ENCODE data around the gene ZIC2. TPM values are rescaled to one million over a fixed set of nuclear protein-coding genes. Genes with fewer than 3 reads are reported as not detected.

Gene ZIC2
- 48.6 and 55.3 TPM in 2 replicates for total RNA-seq
- long read RNA-seq, partial matches to known transcripts = 0 of 2 reads
- long read RNA-seq, other reads (novel, unspliced or antisense) = 2 of 2 reads

DNA sequence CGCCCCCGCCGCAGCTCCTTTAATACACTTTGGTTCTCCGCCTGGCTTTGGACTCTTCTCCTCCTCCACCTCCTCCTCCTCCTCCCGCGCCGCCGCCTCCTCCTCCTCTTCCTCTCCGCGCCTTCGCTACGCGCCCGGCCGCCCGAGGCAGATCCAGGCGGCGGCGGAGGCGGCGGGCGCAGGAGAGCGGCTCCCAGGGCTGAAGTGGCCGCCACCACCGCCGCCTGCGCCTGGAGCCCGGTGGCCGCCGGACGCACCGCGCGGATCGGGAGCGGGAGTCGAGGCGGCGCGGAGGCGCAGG is at the start of gene ZIC2:
Gene ZIC2, plus strand, starts transcription at position 50 of the 301 bp plus-strand sequence. CDS start 281 bp downstream, outside the sequence.
- H3K4me3 Mint-ChIP-seq = peak within 1 kb of the TSS; percentile 93
- H3K9me3 Mint-ChIP-seq = no peaks in the 10 kb centered on the region
- H3K27me3 Mint-ChIP-seq (ENCODE audit: low read depth) = peaks cover 75% of the 10 kb centered on the region
- DNase-seq (ENCODE audit: low read depth, low spot score) = no peak
- peaks cover 12% of the 10 kb centered on the region for H3K36me3 Mint-ChIP-seq (ENCODE audit: low read depth)
- H3K4me1 Mint-ChIP-seq = peaks cover 45% of the 10 kb centered on the region
- TF ChIP-seq, protein P1, sequence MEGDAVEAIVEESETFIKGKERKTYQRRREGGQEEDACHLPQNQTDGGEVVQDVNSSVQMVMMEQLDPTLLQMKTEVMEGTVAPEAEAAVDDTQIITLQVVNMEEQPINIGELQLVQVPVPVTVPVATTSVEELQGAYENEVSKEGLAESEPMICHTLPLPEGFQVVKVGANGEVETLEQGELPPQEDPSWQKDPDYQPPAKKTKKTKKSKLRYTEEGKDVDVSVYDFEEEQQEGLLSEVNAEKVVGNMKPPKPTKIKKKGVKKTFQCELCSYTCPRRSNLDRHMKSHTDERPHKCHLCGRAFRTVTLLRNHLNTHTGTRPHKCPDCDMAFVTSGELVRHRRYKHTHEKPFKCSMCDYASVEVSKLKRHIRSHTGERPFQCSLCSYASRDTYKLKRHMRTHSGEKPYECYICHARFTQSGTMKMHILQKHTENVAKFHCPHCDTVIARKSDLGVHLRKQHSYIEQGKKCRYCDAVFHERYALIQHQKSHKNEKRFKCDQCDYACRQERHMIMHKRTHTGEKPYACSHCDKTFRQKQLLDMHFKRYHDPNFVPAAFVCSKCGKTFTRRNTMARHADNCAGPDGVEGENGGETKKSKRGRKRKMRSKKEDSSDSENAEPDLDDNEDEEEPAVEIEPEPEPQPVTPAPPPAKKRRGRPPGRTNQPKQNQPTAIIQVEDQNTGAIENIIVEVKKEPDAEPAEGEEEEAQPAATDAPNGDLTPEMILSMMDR (conservative IDR thresholded peaks at IDR 0.05) = no peak
- H3K27ac Mint-ChIP-seq (ENCODE audit: unreplicated experiment) = no peak within 1 kb of the TSS

DNA sequence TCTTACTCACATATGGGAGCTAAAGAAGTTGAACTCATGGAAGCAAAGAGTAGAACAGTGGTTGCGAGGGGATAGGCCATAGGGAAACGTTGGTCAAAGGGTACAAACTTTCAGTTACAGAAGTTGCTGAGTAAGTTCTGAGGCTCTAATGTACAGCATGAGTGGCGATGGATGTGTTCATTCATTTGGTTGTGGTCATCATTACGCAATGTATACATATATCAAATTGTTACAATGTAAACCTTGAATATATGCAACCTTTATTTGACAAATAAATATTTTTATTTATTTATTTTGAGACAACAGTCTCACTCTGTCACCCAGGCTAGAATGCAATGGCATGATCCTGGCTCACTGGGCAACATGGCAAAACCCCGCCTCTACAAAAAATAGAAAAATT is 48.7 kb upstream of the ZIC2 start:
- Mint-ChIP-seq H3K4me3 (no peak overlapping the region), H3K4me1 (peaks cover 4% of the 10 kb centered on the region), H3K27ac (ENCODE audit: unreplicated experiment) (no peak overlapping the region), H3K9me3 (no peaks in the 10 kb centered on the region), H3K27me3 (ENCODE audit: low read depth) (peaks cover 34% of the 10 kb centered on the region), H3K36me3 (ENCODE audit: low read depth) (no peaks in the 10 kb centered on the region)
- DNase-seq (ENCODE audit: low read depth, low spot score) = no peak
- TF ChIP-seq, protein P1 (conservative IDR thresholded peaks at IDR 0.05) = no peak

DNA sequence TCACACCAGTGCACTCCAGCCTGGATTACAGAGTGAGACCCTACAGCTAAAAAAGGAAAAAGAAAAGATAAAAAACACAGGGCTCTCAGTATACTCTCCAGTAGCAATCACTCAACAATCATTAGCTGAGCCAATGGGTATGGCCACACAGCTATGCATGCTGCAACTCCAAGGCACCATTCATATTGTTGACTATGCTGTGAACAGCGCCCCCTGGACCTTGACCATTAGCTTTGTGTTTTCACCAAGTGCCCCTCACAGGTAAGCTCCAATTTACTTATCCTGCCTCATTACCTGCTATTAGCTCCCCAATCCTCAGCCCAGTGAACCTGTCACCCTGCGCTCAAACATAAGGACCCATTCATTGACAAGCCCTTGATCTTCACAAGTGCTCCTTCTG is 45.8 kb upstream of the ZIC2 start:
- Mint-ChIP-seq H3K36me3 (ENCODE audit: low read depth) (no peaks in the 10 kb centered on the region), H3K27ac (ENCODE audit: unreplicated experiment) (no peak overlapping the region), H3K27me3 (ENCODE audit: low read depth) (peaks cover 52% of the 10 kb centered on the region), H3K4me3 (no peak overlapping the region), H3K9me3 (no peaks in the 10 kb centered on the region), H3K4me1 (peaks cover 11% of the 10 kb centered on the region)
- no peak for DNase-seq (ENCODE audit: low read depth, low spot score)
- TF ChIP-seq, protein P1 (conservative IDR thresholded peaks at IDR 0.05) = no peak

DNA sequence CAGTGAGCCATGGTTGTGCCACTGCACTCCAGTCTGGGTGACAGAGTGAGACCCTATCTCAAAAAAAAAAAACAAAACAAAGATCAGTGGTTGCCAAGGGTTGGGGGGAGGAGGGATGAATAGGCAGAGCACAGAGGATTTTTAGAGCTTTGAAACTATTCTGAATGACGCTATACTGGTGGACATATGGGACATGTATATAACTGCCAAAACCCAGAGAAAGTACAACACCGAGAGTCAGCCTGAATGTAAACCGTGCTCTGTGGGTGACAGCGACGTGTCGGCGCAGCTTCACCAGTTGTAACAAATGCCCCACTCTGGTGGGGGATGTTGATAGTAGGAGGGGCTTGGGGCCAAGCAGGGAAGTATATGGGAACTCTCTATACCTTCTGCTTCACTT is 42.9 kb upstream of the ZIC2 start:
- Mint-ChIP-seq H3K4me3 (no peak overlapping the region), H3K27me3 (ENCODE audit: low read depth) (peaks cover 66% of the 10 kb centered on the region), H3K4me1 (peaks cover 7% of the 10 kb centered on the region), H3K27ac (ENCODE audit: unreplicated experiment) (no peak overlapping the region), H3K36me3 (ENCODE audit: low read depth) (no peaks in the 10 kb centered on the region), H3K9me3 (no peaks in the 10 kb centered on the region)
- TF ChIP-seq, protein P1 (conservative IDR thresholded peaks at IDR 0.05) = no peak
- no peak for DNase-seq (ENCODE audit: low read depth, low spot score)

DNA sequence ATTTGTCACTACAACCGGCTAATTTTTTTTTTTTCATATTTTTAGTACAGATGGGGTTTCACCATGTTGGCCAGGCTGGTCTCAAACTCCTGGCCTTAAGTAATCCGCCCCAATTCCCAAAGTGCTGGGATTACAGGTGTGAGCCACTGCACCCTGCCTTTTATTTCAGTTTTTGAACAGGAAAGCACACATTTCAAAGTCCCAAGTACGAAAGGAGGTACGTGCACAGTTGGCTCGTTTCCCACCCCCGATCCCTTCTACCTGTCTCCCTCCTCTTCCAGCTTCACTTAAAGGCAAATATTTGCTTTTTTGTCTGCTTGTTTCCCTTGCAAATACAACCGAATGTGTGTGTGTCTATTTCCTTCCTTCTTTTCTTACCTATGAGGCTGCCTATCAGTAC is 40.5 kb upstream of the ZIC2 start:
- TF ChIP-seq, protein P1 (conservative IDR thresholded peaks at IDR 0.05) = no peak
- no peaks in the 10 kb centered on the region for H3K36me3 Mint-ChIP-seq (ENCODE audit: low read depth)
- no peaks in the 10 kb centered on the region for H3K9me3 Mint-ChIP-seq
- H3K27ac Mint-ChIP-seq (ENCODE audit: unreplicated experiment) = no peak overlapping the region
- H3K4me3 Mint-ChIP-seq = no peak overlapping the region
- no peak for DNase-seq (ENCODE audit: low read depth, low spot score)
- peaks cover 7% of the 10 kb centered on the region for H3K4me1 Mint-ChIP-seq
- peaks cover 73% of the 10 kb centered on the region for H3K27me3 Mint-ChIP-seq (ENCODE audit: low read depth)

DNA sequence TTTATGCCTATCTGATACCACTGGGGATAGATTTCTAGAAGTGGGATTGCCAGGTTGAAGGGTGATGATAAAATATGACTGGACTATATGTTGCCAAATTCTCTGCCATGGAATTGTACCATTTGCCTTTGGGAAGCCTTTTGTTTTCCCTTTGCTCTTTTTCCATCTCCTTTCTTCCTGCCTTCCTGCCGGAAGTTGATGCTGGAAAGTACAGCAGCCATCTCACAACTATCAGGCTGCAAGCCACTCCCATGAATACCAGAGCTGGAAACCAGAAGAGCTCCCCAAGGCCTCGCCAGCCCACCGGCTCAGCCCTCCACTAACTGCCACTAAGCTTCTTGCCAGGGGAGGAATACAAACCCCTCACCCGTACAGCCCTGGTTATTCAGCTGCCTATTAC is 39.7 kb upstream of the ZIC2 start:
- H3K4me1 Mint-ChIP-seq = peaks cover 7% of the 10 kb centered on the region
- H3K27me3 Mint-ChIP-seq (ENCODE audit: low read depth) = peaks cover 74% of the 10 kb centered on the region
- TF ChIP-seq, protein P1 (conservative IDR thresholded peaks at IDR 0.05) = no peak

More for the DNA sequence above, 39.7 kb upstream of the ZIC2 start:
- no peaks in the 10 kb centered on the region for H3K9me3 Mint-ChIP-seq
- no peak for DNase-seq (ENCODE audit: low read depth, low spot score)
- no peak overlapping the region for H3K27ac Mint-ChIP-seq (ENCODE audit: unreplicated experiment)
- no peak overlapping the region for H3K4me3 Mint-ChIP-seq
- no peaks in the 10 kb centered on the region for H3K36me3 Mint-ChIP-seq (ENCODE audit: low read depth)

Data from neural crest cell (in vitro differentiated cells).